Right lobe of liver (tissue), 4 donors: ENCODE results near the gene ANO9.

ENCODE experiments used
- CTCF ChIP-seq, 4 donors: fragments of 200-600 bp in 3 of 4; fragments of 450-650 bp in 1 of 4; IDR thresholded peaks; one replicate each; pipeline versions ENCODE4 v1.5.1 to v1.8.0; 2016 to 2022; ENCODE audit warnings: antibody characterized with exemption in 4 of 4, mild to moderate bottlenecking in 2 of 4
- POLR2A ChIP-seq: fragments of 450-650 bp; IDR thresholded peaks from one replicate; pipeline ENCODE4 v1.6.1; 2017; ENCODE audit warnings: antibody characterized with exemption, mild to moderate bottlenecking
- donor health status: DM: no; HTN: no; CAD: no.
- donor health status: DM: no; HTN: no; CAD: no.
- donor health status: DM: no; HTN: yes; CAD: no.

DNA sequence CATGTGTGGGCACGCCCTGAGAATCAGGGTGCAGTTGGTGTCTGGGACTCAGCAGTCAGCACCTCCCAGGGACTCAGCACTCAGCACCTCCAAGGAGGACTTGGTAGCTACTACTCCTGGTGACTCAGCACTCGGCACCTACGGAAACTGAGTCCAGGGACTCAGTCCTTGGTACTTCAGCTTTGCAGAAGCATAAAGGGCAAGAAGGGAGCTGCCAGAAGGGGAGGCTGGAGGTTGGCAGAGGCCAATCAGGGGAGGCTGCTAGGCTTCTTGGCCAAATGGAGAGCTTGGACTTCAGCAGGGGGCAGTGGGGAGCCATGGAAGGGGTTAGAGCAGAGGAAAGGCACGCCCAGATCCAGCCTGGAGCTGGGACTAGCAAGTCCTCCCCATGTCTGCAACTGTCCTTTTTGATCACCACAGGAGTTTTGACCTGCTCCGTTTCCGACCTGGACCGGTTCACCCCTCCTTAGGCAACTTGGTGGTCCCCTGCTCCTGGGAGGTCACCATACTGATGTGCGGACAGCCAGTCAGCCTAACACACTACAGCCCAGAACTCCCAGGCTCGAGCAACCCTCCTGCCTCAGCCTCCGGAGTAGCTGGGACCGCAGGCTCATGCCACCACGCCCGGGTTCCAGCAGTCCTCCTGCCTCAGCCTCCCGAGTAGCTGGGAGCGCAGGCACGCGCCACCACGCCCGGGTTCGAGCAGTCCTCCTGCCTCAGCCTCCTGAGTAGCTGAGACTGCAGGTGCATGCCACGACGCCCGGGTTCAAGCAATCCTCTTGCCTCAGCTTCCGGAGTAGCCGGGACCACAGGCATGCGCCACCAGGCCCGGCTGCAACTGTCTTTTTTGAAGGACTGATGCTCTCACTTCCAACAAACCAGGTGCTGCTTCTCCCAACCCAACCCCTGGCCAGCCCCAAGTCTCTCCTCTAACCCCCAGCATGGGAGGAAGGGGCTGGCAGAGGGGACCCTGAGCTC is 1.5 kb downstream of the ANO9 start:
- no peak for TF ChIP-seq CTCF (IDR thresholded peaks at IDR 0.05)
- no peak for TF ChIP-seq POLR2A
